Type B pancreatic cell (in vitro differentiated cells): ENCODE data around the gene COG1. TPM values are rescaled to one million over a fixed set of nuclear protein-coding genes. Genes with fewer than 3 reads are reported as not detected.

Source experiments
- DNase-seq: peaks from one replicate; pipeline ENCODE4 v3.0.0; 2021; ENCODE audit warnings: mixed read lengths; ENCODE audit not compliant: unreplicated experiment; ENCODE audit errors: extremely low spot score
- H3K27ac Mint-ChIP-seq: 2 replicates; pipeline ENCODE4 v1.8.0; 2021; ENCODE audit warnings: mild to moderate bottlenecking, mixed read lengths
- H3K27me3 Mint-ChIP-seq: 2 replicates; pipeline ENCODE4 v1.8.0; 2021; ENCODE audit warnings: mixed read lengths
- H3K36me3 Mint-ChIP-seq: 2 replicates; pipeline ENCODE4 v1.8.0; 2021; ENCODE audit warnings: mixed read lengths
- H3K4me1 Mint-ChIP-seq: one replicate; pipeline ENCODE4 v1.8.0; 2021; ENCODE audit warnings: mixed read lengths; ENCODE audit not compliant: unreplicated experiment
- H3K4me3 Mint-ChIP-seq: 2 replicates; pipeline ENCODE4 v1.8.0; 2021; ENCODE audit warnings: mild to moderate bottlenecking, mixed read lengths
- H3K9me3 Mint-ChIP-seq: 2 replicates; pipeline ENCODE4 v1.8.0; 2021; ENCODE audit warnings: mixed read lengths
- CTCF ChIP-seq: fragments of 200-600 bp; sonication (generic); conservative IDR thresholded peaks from 2 replicates; pipeline ENCODE4 v1.5.0; 2021; ENCODE audit warnings: antibody characterized with exemption, mild to moderate bottlenecking
- total RNA-seq: library from RNA; stranded (reverse); gene quantifications from 2 replicates; pipeline ENCODE4 v1.2.1, GENCODE V29; 2021; ENCODE audit warnings: low replicate concordance

The COG1 gene
- total RNA-seq, 1 donor from 2014 or later = 36.5 TPM

GRCh38 chr17:73230088-73230487 is 37.2 kb downstream of the COG1 start:
- Mint-ChIP-seq H3K27ac (peak overlapping the region; percentile 29), H3K36me3 (peaks cover 13% of the 10 kb centered on the region), H3K27me3 (no peaks in the 10 kb centered on the region)

GRCh38 chr17:73231395-73231794 is 38.5 kb downstream of the COG1 start:
- peak overlapping the region; percentile 96 for H3K27ac Mint-ChIP-seq
- peaks cover 38% of the 10 kb centered on the region for H3K4me1 Mint-ChIP-seq
- no peak for TF ChIP-seq CTCF
- H3K4me3 Mint-ChIP-seq = peak overlapping the region; percentile 94
- H3K9me3 Mint-ChIP-seq = no peaks in the 10 kb centered on the region
- no peaks in the 10 kb centered on the region for H3K27me3 Mint-ChIP-seq
- no peak for DNase-seq
- H3K36me3 Mint-ChIP-seq = peaks cover 22% of the 10 kb centered on the region

More at GRCh38 chr17:73230088-73230487, 37.2 kb downstream of the COG1 start:
- TF ChIP-seq CTCF = no peak
- no peaks in the 10 kb centered on the region for H3K9me3 Mint-ChIP-seq
- peaks cover 35% of the 10 kb centered on the region for H3K4me1 Mint-ChIP-seq
- peak overlapping the region; percentile 94 for H3K4me3 Mint-ChIP-seq
- no peak for DNase-seq

- DNase-seq = peak; percentile 97
- H3K27me3 Mint-ChIP-seq = no peaks in the 10 kb centered on the region
- H3K36me3 Mint-ChIP-seq = peaks cover 19% of the 10 kb centered on the region
- peak; percentile 33 for TF ChIP-seq CTCF
- peak overlapping the region; percentile 94 for H3K4me3 Mint-ChIP-seq
- peaks cover 34% of the 10 kb centered on the region for H3K4me1 Mint-ChIP-seq
- H3K9me3 Mint-ChIP-seq = no peaks in the 10 kb centered on the region
- peak overlapping the region; percentile 96 for H3K27ac Mint-ChIP-seq
Observed at GRCh38 chr17:73231841-73232586, 39.2 kb downstream of the COG1 start.

- H3K27me3 Mint-ChIP-seq = no peaks in the 10 kb centered on the region
- TF ChIP-seq CTCF = no peak
- no peak for DNase-seq
- peaks cover 19% of the 10 kb centered on the region for H3K36me3 Mint-ChIP-seq
- H3K4me3 Mint-ChIP-seq = peak overlapping the region; percentile 94
- H3K27ac Mint-ChIP-seq = peak overlapping the region; percentile 96
- peaks cover 40% of the 10 kb centered on the region for H3K4me1 Mint-ChIP-seq
- H3K9me3 Mint-ChIP-seq = no peaks in the 10 kb centered on the region
Observed at GRCh38 chr17:73232587-73233373, 39.9 kb downstream of the COG1 start.

- no peak overlapping the region for H3K27ac Mint-ChIP-seq
- no peaks in the 10 kb centered on the region for H3K9me3 Mint-ChIP-seq
- TF ChIP-seq CTCF = no peak
- no peak for DNase-seq
- H3K36me3 Mint-ChIP-seq = peaks cover 21% of the 10 kb centered on the region
- H3K27me3 Mint-ChIP-seq = no peaks in the 10 kb centered on the region
- H3K4me3 Mint-ChIP-seq = no peak overlapping the region
- H3K4me1 Mint-ChIP-seq = peaks cover 28% of the 10 kb centered on the region
Observed at GRCh38 chr17:73234736-73235135, 41.9 kb downstream of the COG1 start.
